ENCODE data around the gene REEP6.
"Not testable (repeated sequence)": the region's sequence is repeated elsewhere in the genome, so short reads cannot be mapped to it uniquely, and the experiment has no call there.

The REEP6 gene

DNA sequence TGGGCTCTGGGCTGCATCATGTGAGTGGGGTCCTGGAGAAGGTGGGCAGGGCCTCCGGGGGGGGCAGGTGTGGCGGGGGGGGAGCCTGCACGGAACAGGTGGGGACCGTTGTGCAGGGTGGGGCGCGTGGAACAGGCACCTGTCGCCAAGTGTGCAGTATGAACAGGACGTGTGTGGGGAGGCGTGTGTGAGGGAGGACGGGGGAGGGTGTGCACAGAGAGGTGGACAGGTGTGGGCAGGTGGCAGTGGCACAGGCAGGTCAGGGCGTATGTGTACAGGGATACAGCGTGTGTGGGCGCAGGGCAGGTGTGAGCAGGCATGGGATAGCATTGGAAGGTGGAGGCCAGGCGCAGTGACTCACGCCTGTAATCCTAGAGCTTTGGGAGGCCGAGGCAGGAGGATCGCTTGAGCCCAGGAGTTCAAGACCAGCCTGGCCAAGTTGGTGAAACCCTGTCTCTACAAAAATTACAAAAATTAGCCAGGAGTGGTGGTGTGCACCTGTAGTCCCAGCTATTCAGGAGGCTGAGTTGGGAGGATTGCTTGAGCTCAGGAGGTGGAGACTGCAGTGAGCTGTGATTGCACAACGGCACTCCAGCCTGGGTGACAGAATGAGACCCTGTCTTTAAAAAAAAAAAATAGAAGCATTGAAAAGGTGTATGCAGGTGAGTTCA is 36.1 kb downstream of the REEP6 start:
- DNase-seq (ENCODE audit: low read depth): no peak
- TF ChIP-seq, protein P1, sequence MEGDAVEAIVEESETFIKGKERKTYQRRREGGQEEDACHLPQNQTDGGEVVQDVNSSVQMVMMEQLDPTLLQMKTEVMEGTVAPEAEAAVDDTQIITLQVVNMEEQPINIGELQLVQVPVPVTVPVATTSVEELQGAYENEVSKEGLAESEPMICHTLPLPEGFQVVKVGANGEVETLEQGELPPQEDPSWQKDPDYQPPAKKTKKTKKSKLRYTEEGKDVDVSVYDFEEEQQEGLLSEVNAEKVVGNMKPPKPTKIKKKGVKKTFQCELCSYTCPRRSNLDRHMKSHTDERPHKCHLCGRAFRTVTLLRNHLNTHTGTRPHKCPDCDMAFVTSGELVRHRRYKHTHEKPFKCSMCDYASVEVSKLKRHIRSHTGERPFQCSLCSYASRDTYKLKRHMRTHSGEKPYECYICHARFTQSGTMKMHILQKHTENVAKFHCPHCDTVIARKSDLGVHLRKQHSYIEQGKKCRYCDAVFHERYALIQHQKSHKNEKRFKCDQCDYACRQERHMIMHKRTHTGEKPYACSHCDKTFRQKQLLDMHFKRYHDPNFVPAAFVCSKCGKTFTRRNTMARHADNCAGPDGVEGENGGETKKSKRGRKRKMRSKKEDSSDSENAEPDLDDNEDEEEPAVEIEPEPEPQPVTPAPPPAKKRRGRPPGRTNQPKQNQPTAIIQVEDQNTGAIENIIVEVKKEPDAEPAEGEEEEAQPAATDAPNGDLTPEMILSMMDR (IDR thresholded peaks at IDR 0.05; ENCODE audit: control insufficient read depth, insufficient read depth, low read depth, low read length, missing control alignments): no peak

DNA sequence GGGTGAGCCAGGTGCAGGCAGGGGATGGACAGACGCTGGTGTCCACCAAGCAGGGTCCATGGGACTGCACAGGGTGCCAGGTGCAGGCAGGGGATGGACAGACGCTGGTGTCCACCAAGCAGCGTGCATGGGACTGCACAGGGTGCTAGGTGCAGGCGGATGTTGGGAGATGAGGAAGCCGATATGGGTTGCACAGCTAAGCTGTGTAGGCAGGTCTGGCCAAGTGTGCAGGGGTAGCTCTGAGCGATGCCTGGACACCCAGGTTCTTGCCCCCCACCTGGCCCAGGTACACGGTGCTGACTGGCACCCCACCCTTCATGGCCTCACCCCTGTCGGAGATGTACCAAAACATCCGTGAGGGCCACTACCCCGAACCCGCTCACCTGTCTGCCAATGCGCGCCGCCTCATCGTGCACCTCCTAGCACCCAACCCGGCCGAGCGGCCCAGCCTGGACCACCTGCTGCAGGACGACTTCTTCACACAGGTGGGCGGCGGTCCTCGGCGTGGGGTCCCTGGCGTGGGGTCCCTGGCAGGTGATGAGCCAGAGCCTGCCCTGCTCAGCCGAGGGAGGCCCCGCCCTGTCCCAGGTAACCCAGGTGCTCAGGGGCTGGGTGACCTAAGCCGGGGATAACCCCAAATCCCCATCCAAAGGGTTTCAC is 36.8 kb downstream of the REEP6 start:
- no peak overlapping the region for H3K4me3 ChIP-seq (ENCODE audit: control insufficient read depth, low read depth, low read length)
- TF ChIP-seq, protein P1 (IDR thresholded peaks at IDR 0.05; ENCODE audit: control insufficient read depth, insufficient read depth, low read depth, low read length, missing control alignments): no peak
- no peak for DNase-seq (ENCODE audit: low read depth)

More for the DNA sequence above, 36.1 kb downstream of the REEP6 start:
- H3K4me3 ChIP-seq (ENCODE audit: control insufficient read depth, low read depth, low read length): no peak overlapping the region

DNA sequence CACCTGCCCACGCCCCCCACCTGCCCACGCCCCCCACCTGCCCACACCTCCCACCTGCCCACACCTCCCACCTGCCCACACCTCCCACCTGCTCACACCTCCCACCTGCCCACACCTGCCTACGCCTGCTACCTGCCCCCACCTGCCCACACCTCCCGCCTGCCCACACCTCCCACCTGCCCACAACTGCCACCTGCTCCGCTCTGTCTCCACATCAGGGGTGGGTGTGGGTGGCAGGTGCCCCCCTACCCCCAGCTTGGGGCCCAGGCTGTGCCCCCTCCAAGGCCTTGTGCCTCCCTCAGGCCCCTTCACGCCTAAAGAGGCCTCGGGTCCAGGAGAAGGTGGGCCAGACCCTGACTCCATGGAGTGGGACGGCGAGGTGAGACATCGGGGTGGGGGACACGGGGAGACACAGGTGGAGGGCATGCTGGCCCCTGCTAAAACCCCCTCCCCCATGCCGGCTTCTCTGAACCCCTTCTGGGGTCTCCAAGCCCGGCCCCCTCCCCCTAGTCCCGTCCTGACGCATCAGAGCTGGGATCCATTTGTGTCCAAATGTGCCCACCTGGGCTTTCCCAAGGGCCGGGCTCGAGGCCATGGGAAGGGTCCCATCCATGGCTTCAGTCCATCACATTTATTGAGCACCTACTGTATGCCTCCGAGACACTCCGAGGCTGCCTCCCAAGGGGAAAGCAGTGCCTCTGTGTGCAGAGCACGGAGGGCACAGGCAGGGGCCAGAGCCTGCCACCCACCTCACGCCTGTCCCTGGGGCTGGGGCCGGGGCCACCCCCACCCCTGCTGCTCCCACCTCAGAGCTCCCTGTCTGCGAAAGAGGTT is 37.8 kb downstream of the REEP6 start:
- H3K4me3 ChIP-seq (ENCODE audit: control insufficient read depth, low read depth, low read length): no peak overlapping the region
- TF ChIP-seq, protein P1 (IDR thresholded peaks at IDR 0.05; ENCODE audit: control insufficient read depth, insufficient read depth, low read depth, low read length, missing control alignments): no peak
- no peak for DNase-seq (ENCODE audit: low read depth)

DNA sequence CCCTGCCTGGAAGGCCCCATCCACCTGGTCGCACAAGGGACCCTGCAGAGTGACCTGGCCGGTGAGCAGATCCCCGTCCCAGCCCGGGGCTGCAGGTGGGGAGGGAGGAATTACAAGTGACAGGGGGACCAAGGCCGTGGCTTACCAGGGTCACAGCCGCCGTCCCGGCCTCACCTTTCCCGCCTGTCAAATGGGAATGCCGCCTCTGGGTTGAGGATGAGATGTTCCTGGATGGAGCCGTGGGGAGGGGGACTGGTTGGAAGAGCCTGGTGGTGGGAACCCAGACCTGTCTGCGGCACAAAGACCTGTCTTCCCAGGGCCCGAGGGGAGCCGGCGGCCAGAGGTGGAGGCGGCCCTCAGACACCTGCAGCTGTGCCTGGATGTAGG is 38.4 kb downstream of the REEP6 start:
- no peak for DNase-seq (ENCODE audit: low read depth)
- TF ChIP-seq, protein P1 (IDR thresholded peaks at IDR 0.05; ENCODE audit: control insufficient read depth, insufficient read depth, low read depth, low read length, missing control alignments): no peak
- no peak overlapping the region for H3K4me3 ChIP-seq (ENCODE audit: control insufficient read depth, low read depth, low read length)

DNA sequence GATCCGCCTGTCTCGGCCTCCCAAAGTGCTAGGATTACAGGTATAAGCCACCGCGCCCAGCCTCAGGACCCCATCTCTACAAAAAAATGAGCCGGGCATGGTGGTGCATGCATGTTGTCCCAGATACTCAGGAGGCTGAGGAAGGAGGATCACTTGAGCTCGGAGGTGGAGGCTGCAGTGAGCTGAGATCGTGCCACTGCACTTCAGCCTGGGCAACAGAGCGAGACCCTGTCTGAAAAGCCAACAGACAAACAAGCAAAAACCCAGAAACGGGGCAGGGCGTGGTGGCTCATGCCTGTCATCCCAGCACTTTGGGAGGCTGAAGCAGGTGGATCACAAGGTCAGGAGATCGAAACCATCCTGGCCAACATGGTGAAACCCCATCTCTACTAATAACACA is 39.9 kb downstream of the REEP6 start:
- H3K4me3 ChIP-seq (ENCODE audit: control insufficient read depth, low read depth, low read length); DNase-seq (ENCODE audit: low read depth): not testable (repeated sequence)

DNA sequence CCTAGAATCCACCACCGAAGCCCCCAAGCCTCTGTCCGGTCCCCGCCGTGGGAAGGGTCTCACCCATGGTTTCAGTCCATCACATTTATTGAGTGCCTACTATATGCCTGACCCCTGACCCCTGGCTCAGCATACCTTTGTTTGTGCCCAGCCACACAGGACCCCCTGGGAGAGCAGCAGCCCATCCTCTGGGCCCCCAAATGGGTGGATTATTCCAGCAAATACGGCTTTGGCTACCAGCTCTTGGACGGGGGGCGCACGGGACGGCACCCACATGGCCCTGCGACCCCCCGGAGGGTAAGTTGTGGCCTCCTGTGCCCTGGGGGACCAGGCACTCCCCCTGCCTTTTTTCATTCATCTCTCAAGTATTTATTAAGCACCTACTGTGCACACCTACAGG is 40.6 kb downstream of the REEP6 start:
- DNase-seq (ENCODE audit: low read depth): no peak
- TF ChIP-seq, protein P1 (IDR thresholded peaks at IDR 0.05; ENCODE audit: control insufficient read depth, insufficient read depth, low read depth, low read length, missing control alignments): no peak
- no peak overlapping the region for H3K4me3 ChIP-seq (ENCODE audit: control insufficient read depth, low read depth, low read length)

DNA sequence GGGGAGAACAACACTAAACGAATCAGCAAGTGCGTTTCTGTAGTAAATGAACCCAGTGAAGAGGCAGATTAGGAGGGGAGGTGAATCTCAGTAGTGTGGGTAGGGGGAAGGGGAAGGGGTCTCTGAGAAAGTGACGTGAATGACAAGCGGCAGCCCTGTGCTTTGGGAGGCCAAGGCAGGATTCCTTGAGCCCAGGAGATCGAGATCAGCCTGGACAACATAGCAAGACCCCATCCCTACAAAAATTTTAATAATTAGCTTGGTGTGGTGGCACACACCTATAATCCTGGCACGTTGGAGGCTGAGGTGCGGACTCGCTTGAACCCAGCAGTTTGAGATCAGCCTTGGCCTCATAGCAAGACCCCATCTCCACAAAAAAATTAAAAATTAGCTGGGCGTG is 41.0 kb downstream of the REEP6 start:
- DNase-seq (ENCODE audit: low read depth): no peak
- no peak overlapping the region for H3K4me3 ChIP-seq (ENCODE audit: control insufficient read depth, low read depth, low read length)
- TF ChIP-seq, protein P1 (IDR thresholded peaks at IDR 0.05; ENCODE audit: control insufficient read depth, insufficient read depth, low read depth, low read length, missing control alignments): no peak
